ENCODE results near the gene CST4.

The CST4 gene

GRCh38 chr20:23647346-23647745, 41.5 kb downstream of the CST4 start:
- DNase-seq (ENCODE audit: extremely low read depth, low read depth): no peak
- no peak for TF ChIP-seq CTCF (IDR thresholded peaks at IDR 0.05; ENCODE audit: low read depth, low read length, missing control alignments)
- H3K4me3 ChIP-seq (replicated peaks; ENCODE audit: low read depth, low read length): no peak overlapping the region

- no peak overlapping the region for H3K4me3 ChIP-seq (replicated peaks; ENCODE audit: low read depth, low read length)
- TF ChIP-seq CTCF (IDR thresholded peaks at IDR 0.05; ENCODE audit: low read depth, low read length, missing control alignments): no peak
- DNase-seq (ENCODE audit: extremely low read depth, low read depth): no peak
Measured at GRCh38 chr20:23646106-23646873, 42.5 kb downstream of the CST4 start.

- no peak overlapping the region for H3K4me3 ChIP-seq (replicated peaks; ENCODE audit: low read depth, low read length)
- no peak for TF ChIP-seq CTCF (IDR thresholded peaks at IDR 0.05; ENCODE audit: low read depth, low read length, missing control alignments)
- no peak for DNase-seq (ENCODE audit: extremely low read depth, low read depth)
Measured at GRCh38 chr20:23645575-23645974, 43.3 kb downstream of the CST4 start.

- H3K4me3 ChIP-seq (replicated peaks; ENCODE audit: low read depth, low read length): no peak overlapping the region
- TF ChIP-seq CTCF (IDR thresholded peaks at IDR 0.05; ENCODE audit: low read depth, low read length, missing control alignments): no peak
- no peak for DNase-seq (ENCODE audit: extremely low read depth, low read depth)
Measured at GRCh38 chr20:23644164-23644563, 44.7 kb downstream of the CST4 start.

- DNase-seq (ENCODE audit: extremely low read depth, low read depth): no peak
- no peak for TF ChIP-seq CTCF (IDR thresholded peaks at IDR 0.05; ENCODE audit: low read depth, low read length, missing control alignments)
- H3K4me3 ChIP-seq (replicated peaks; ENCODE audit: low read depth, low read length): no peak overlapping the region
Measured at GRCh38 chr20:23643659-23644058, 45.2 kb downstream of the CST4 start.

GRCh38 chr20:23641936-23642751, 46.7 kb downstream of the CST4 start:
- no peak overlapping the region for H3K4me3 ChIP-seq (replicated peaks; ENCODE audit: low read depth, low read length)
- peak; percentile 39 for DNase-seq (ENCODE audit: extremely low read depth, low read depth)
- no peak for TF ChIP-seq CTCF (IDR thresholded peaks at IDR 0.05; ENCODE audit: low read depth, low read length, missing control alignments)

Data from HFF-Myc (cell line).